ENCODE measurements around the gene CCM2L.

DNA sequence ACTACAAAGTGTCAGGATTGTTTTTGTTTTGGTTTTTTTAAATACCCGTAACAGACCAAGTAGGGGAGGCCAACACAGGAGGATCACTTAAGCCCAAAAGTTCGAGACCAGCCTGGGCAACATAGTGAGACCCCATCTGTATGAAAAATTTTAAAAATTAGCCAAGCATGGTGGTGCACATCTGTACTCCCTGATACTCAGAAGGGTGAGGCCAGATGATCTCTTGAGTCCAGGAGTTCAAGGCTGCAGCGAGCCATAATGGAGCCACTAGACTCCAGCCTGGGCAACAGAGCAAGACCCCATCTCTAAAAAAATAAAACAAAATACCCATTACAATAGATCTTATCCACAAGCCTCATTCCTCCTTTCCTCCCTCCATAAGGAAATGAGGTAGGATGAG lies 70.5 kb downstream of the CCM2L start:
- TF ChIP-seq, protein P1, sequence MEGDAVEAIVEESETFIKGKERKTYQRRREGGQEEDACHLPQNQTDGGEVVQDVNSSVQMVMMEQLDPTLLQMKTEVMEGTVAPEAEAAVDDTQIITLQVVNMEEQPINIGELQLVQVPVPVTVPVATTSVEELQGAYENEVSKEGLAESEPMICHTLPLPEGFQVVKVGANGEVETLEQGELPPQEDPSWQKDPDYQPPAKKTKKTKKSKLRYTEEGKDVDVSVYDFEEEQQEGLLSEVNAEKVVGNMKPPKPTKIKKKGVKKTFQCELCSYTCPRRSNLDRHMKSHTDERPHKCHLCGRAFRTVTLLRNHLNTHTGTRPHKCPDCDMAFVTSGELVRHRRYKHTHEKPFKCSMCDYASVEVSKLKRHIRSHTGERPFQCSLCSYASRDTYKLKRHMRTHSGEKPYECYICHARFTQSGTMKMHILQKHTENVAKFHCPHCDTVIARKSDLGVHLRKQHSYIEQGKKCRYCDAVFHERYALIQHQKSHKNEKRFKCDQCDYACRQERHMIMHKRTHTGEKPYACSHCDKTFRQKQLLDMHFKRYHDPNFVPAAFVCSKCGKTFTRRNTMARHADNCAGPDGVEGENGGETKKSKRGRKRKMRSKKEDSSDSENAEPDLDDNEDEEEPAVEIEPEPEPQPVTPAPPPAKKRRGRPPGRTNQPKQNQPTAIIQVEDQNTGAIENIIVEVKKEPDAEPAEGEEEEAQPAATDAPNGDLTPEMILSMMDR (IDR thresholded peaks at IDR 0.05), result no peak
- no peak for TF ChIP-seq EP300 (IDR thresholded peaks at IDR 0.05)
